GM19193 (cell line): ENCODE results near the gene UNC13B.

Experiments
- POLR2A ChIP-seq: IDR thresholded peaks from 4 replicates; pipeline ENCODE4 v1.6.1; 2011; ENCODE audit not compliant: insufficient read depth, insufficient read length; ENCODE audit errors: extremely low read depth

Gene UNC13B

GRCh38 chr9:35254984-35255857 lies 93.4 kb downstream of the UNC13B start:
- TF ChIP-seq POLR2A = no peak

- no peak for TF ChIP-seq POLR2A
Observed at GRCh38 chr9:35257986-35258659, 96.3 kb downstream of the UNC13B start.

- TF ChIP-seq POLR2A = no peak
Observed at GRCh38 chr9:35258660-35259474, 97.1 kb downstream of the UNC13B start.

GRCh38 chr9:35260186-35260585 lies 98.4 kb downstream of the UNC13B start:
- no peak for TF ChIP-seq POLR2A

GRCh38 chr9:35262064-35262463 lies 100.3 kb downstream of the UNC13B start:
- TF ChIP-seq POLR2A = no peak

- TF ChIP-seq POLR2A = no peak
Observed at GRCh38 chr9:35267710-35268109, 105.9 kb downstream of the UNC13B start.

GRCh38 chr9:35269919-35270318 lies 108.1 kb downstream of the UNC13B start:
- TF ChIP-seq POLR2A = no peak

- no peak for TF ChIP-seq POLR2A
Observed at GRCh38 chr9:35271637-35272036, 109.8 kb downstream of the UNC13B start.

GRCh38 chr9:35272989-35273388 lies 111.2 kb downstream of the UNC13B start:
- TF ChIP-seq POLR2A = no peak

- no peak for TF ChIP-seq POLR2A
Observed at GRCh38 chr9:35273591-35273990, 111.8 kb downstream of the UNC13B start.

GRCh38 chr9:35274993-35275392 lies 113.2 kb downstream of the UNC13B start:
- TF ChIP-seq POLR2A = no peak

- no peak for TF ChIP-seq POLR2A
Observed at GRCh38 chr9:35277171-35277520, 115.3 kb downstream of the UNC13B start.

- TF ChIP-seq POLR2A = no peak
Observed at GRCh38 chr9:35277628-35278359, 116.0 kb downstream of the UNC13B start.

- TF ChIP-seq POLR2A = no peak
Observed at GRCh38 chr9:35279946-35280345, 118.1 kb downstream of the UNC13B start.

- TF ChIP-seq POLR2A = no peak
Observed at GRCh38 chr9:35280399-35280798, 118.6 kb downstream of the UNC13B start.
